ENCODE data around the gene INAFM2. TPM values are rescaled to one million over a fixed set of nuclear protein-coding genes. Genes with fewer than 3 reads are reported as not detected.

INAFM2 gene
- total RNA-seq, 1 donor from 2014 or later = 18.2 TPM

DNA sequence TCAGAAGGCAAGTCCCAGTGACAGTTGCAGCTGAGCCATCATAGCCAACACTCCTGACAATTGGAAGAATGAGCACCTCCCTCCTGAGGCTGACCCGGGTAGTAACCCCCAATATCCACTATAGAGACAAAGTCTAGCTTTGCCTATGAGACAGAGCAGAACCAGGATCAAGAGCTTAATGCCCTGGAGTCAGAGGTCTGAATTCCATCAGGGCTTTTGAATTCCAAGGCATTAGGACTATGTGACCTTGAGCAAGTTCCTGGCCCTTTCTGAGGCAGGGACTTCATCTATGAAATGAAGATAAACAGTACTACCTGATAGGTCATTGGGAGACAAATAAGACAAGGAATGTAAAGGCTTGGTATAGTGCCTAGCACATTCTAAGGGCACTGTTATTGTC is 3.1 kb upstream of the INAFM2 start:
- H3K79me2 ChIP-seq (ENCODE audit: low read depth) = no peaks in the 10 kb centered on the region
- no peak for TF ChIP-seq EZH2 (IDR thresholded peaks at IDR 0.05)
- TF ChIP-seq CTCF (IDR thresholded peaks at IDR 0.05) = no peak
- no peak for TF ChIP-seq EZH2phosphoT487 (IDR thresholded peaks at IDR 0.05)
- H3K4me1 ChIP-seq = peaks cover 18% of the 10 kb centered on the region
- H3K27me3 ChIP-seq = peaks cover 46% of the 10 kb centered on the region
- H4K20me1 ChIP-seq (ENCODE audit: low read depth) = peaks cover 18% of the 10 kb centered on the region
- Mint-ChIP-seq H3K27me3 (ENCODE audit: insufficient read depth, low read depth) (peaks cover 17% of the 10 kb centered on the region), H3K4me3 (no peak overlapping the region), H3K4me1 (peaks cover 32% of the 10 kb centered on the region), H3K36me3 (peaks cover 5% of the 10 kb centered on the region), H3K9me3 (no peaks in the 10 kb centered on the region), H3K27ac (no peak overlapping the region)
- no peak overlapping the region for H3K4me3 ChIP-seq
- no peak overlapping the region for H2AFZ ChIP-seq (replicated peaks)
- H3K9me3 ChIP-seq (ENCODE audit: low read depth) = no peaks in the 10 kb centered on the region
- no peak for DNase-seq (ENCODE audit: low spot score)
- no peak overlapping the region for H3K9ac ChIP-seq
- H3K4me2 ChIP-seq = no peak overlapping the region
- no peak overlapping the region for H3K27ac ChIP-seq
- peaks cover 17% of the 10 kb centered on the region for H3F3A ChIP-seq (ENCODE audit: low read depth)
- H3K36me3 ChIP-seq = no peaks in the 10 kb centered on the region

DNA sequence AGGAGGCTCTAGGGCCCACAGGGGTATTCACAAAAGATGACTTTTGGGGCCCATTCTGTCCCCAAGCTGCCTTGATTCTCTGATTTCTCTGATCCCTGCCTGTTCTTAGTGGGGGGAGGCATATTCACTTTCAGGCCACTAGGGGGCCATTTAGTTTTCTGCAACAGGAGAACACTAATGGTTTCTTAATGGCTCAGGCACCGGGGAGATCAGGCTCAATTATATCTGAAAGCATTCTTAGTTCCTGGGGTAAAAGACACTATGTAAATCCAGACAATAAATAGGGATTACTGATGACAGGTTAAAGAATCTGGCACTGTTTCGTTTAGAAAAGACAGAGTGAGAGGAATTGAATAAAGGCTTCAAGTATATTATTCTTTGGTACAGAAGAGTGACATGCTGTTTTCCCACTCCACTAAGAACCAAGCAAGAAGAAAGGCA is 2.5 kb upstream of the INAFM2 start:
- Mint-ChIP-seq H3K4me3 (peak overlapping the region; percentile 25), H3K27me3 (ENCODE audit: insufficient read depth, low read depth) (peaks cover 17% of the 10 kb centered on the region), H3K9me3 (no peaks in the 10 kb centered on the region), H3K27ac (no peak overlapping the region), H3K4me1 (peaks cover 37% of the 10 kb centered on the region), H3K36me3 (peaks cover 6% of the 10 kb centered on the region)
- Histone ChIP-seq H3K9me3 (ENCODE audit: low read depth) (no peaks in the 10 kb centered on the region), H3K9ac (no peak overlapping the region), H3K36me3 (no peaks in the 10 kb centered on the region), H3K27ac (no peak overlapping the region), H2AFZ (replicated peaks) (no peak overlapping the region), H4K20me1 (ENCODE audit: low read depth) (peaks cover 23% of the 10 kb centered on the region), H3K27me3 (peaks cover 52% of the 10 kb centered on the region), H3K79me2 (ENCODE audit: low read depth) (no peaks in the 10 kb centered on the region), H3K4me2 (no peak overlapping the region), H3K4me3 (no peak overlapping the region), H3F3A (ENCODE audit: low read depth) (peaks cover 22% of the 10 kb centered on the region), H3K4me1 (peaks cover 23% of the 10 kb centered on the region)
- TF ChIP-seq EZH2phosphoT487 (IDR thresholded peaks at IDR 0.05) (no peak), CTCF (IDR thresholded peaks at IDR 0.05) (peak; percentile 94)
- DNase-seq (ENCODE audit: low spot score) = peak; percentile 78

GRCh38 chr15:40322531-40323238 is 807 bp upstream of the INAFM2 start:
- peaks cover 57% of the 10 kb centered on the region for H3K27me3 ChIP-seq
- peak overlapping the region; percentile 44 for H3K4me3 ChIP-seq
- H3K36me3 Mint-ChIP-seq = peaks cover 7% of the 10 kb centered on the region
- no peaks in the 10 kb centered on the region for H3K79me2 ChIP-seq (ENCODE audit: low read depth)
- peaks cover 54% of the 10 kb centered on the region for H3K4me1 Mint-ChIP-seq
- no peak for DNase-seq (ENCODE audit: low spot score)
- H3K36me3 ChIP-seq = no peaks in the 10 kb centered on the region
- peaks cover 41% of the 10 kb centered on the region for H4K20me1 ChIP-seq (ENCODE audit: low read depth)
- no peak overlapping the region for H3K9ac ChIP-seq
- H3K9me3 Mint-ChIP-seq = no peaks in the 10 kb centered on the region
- H3K4me2 ChIP-seq = peak overlapping the region; percentile 58
- no peak overlapping the region for H3K27ac ChIP-seq
- no peak overlapping the region for H2AFZ ChIP-seq (replicated peaks)
- no peak overlapping the region for H3K27ac Mint-ChIP-seq
- H3K4me1 ChIP-seq = peaks cover 40% of the 10 kb centered on the region
- no peaks in the 10 kb centered on the region for H3K9me3 ChIP-seq (ENCODE audit: low read depth)
- no peak for TF ChIP-seq EZH2phosphoT487 (IDR thresholded peaks at IDR 0.05)
- no peak for TF ChIP-seq EZH2 (IDR thresholded peaks at IDR 0.05)
- TF ChIP-seq CTCF (IDR thresholded peaks at IDR 0.05) = no peak
- peak overlapping the region; percentile 84 for H3K4me3 Mint-ChIP-seq
- H3K27me3 Mint-ChIP-seq (ENCODE audit: insufficient read depth, low read depth) = peaks cover 15% of the 10 kb centered on the region
- H3F3A ChIP-seq (ENCODE audit: low read depth) = peaks cover 40% of the 10 kb centered on the region
